GM21786 (cell line): ENCODE data around the gene LITAFD.
"Not testable (repeated sequence)": the region's sequence is repeated elsewhere in the genome, so short reads cannot be mapped to it uniquely, and the experiment has no call there.

ENCODE experiments used
- ATAC-seq: cut with Tn5 transposase; IDR thresholded peaks from one replicate; pipeline ENCODE4 v1.9.1; 2021; ENCODE audit not compliant: unreplicated experiment

Gene LITAFD

GRCh38 chr16:8882041-8882617, at the start of gene LITAFD:
Gene LITAFD, plus strand, starts transcription at chr16:8882351. Its CDS starts 2,005 bp downstream, at chr16:8884356.
- ATAC-seq: no peak

- ATAC-seq: no peak
These were observed 49.4 kb upstream of the LITAFD start for GRCh38 chr16:8832717-8833105.

GRCh38 chr16:8836797-8837196, 45.4 kb upstream of the LITAFD start:
- not testable (repeated sequence) for ATAC-seq

GRCh38 chr16:8837594-8837993, 44.6 kb upstream of the LITAFD start:
- not testable (repeated sequence) for ATAC-seq

DNA sequence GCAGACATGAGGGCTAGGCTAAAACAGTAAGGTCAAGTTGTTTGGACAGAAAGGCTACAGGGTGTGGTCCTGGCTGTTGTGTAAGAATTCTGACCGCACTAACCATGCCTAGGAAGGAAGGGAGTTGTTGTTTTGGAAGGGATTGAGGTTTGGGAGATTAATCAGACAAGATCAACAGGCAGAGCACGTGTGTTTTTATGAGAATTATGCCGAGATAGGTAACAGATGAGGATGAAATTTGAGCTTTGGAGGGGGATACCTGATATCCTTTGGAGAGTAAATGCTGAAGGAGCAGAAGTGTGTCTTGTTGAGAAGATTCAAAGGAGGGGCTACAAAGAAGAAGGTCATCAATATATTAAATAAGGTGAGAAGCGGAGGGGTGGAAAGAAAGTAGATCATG, 40.1 kb upstream of the LITAFD start:
- ATAC-seq: not testable (repeated sequence)

DNA sequence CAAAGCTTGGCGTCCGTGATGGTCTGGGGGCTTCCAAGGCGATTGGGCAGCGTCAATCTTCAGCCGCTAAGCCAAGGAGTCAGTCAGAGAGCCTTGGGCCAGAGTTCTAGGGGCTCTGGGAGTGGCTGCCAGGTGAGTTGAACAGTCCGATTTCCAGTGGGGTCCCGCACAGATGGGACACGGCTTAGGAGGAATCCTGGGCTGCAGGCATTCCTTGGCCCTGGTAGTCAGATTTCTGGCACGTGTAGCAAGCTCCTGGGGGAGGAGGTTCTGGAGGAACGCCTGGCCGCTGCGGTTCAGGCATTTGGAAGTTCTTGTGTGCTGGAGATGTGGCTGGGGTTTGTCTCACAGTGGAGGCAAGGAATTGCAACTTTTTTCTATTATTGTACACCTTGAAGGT, 38.9 kb upstream of the LITAFD start:
- ATAC-seq: not testable (repeated sequence)

DNA sequence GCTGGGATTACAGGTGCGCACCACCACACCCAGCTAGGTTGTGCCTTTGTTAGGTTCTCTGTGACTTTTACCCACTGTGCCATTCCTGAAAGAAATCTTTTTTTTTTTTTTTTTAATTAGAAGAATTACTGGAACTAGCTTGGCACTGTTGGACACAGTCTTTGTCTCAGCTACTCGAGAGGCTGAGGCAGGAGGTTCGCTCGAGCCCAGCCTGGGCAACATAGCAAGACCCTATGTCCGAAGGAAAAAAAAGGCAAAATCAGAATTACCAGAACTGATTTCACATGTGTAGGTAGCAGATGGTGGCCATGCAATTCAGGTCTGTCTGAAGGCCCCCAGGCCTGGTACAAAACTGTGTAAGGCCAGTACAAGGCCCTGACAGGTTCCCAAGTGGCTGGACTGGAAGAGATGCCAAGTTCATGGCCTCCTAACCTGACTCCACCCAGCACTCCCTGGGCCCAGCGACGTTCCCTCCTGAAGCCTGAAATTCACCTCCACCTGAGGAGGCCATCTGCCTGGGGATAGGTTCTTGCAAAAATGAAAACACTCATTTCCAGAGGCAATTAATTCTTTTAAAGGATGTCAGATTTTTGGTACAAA, 36.4 kb upstream of the LITAFD start:
- no peak for ATAC-seq

DNA sequence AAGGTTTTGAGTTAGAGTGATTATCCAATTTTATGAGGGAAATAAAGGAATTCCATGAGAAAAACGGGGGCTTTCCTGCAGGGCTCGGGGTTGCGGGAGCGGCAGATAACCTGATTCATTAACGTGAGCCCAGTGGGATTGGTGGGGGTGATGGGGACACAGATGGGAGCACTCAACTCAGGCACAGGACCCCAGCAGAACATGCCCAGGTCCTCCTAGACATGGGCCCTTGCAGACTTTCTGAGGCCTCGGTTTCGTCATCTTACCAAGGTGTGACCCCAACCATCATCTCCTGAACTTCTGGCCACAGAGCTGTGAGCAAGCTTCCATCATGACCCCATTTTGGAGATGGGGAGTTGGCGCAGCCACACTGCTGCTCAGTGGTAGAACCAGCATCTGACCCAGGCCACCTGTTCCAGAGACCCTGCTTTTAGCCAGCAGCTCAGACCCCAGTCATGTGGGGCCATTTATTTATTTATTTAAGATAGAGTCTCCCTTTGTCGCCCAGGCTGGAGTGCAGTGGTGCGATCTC, 35.7 kb upstream of the LITAFD start:
- ATAC-seq: no peak

GRCh38 chr16:8847145-8847544, 35.0 kb upstream of the LITAFD start:
- no peak for ATAC-seq

DNA sequence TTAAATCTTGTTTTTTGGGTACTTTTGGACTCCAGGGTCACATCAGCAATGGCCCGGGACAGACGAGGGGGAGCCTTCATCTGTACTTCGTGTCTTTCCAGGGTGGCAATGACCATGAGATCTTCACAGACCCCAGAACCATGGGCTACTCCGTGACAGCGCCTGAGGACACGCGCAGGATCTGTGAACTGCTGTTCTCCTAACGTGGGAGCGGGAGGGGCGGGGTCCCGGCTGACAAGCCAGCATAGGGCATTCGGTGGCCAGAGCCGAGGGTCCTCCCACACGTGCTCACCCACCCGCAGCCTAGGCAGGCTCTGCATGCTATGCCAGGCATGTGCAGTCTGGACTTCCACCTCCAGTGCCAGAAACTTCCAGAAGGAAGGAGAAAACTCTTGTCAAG, 34.5 kb upstream of the LITAFD start:
- no peak for ATAC-seq

GRCh38 chr16:8848231-8848938, 33.8 kb upstream of the LITAFD start:
- ATAC-seq: no peak

DNA sequence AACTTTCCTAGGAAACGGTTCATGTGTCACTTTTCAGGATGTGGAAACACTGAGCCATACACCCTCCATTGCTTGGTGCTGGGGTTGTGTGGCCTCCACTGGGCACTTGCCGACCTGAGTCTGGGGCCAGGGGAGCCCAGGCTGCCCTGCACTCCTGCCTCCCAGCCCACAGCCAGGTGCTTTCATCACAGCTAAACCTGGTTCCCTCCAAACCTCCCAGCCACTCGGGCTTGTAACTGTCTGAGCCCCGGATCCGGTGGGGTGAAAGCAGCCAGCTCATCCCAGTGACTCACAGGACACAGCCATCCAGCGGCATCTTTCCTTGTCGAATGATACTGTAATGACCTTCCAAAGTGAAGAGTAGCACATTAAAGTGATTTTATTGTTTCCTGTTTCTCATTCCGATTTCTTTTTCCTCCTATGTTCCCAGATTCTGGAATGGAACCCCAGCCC, 33.2 kb upstream of the LITAFD start:
- no peak for ATAC-seq

DNA sequence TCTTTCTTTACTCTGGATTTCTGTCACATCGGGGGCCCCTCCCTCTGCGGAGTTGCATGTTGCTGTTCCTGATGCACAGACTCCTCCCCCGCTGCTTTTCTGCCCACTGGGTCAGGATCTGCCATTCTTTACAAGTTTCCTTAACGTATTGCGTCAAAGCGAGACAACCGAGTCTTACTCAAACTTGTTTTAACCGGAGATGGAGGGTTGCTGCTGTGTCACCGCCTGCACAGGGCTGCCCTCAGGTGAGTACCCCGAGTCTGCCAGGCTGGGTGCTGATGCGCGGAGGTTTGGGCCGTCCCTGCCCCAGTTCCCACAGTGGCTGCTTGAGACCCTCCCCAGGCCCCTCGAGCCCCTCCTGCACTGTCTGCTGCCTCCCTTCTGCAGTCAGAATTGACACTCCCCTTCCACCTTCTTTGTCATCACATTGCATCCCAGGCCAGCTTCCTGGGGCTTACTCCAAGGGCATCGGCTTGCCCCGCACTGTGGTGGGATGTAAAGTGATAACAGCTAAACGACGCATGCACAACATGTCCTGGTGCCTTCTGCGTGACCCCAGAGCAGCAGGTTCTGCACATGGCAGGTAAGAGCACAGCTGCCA, 32.6 kb upstream of the LITAFD start:
- ATAC-seq: no peak

- no peak for ATAC-seq
These were observed 31.8 kb upstream of the LITAFD start for GRCh38 chr16:8850279-8850885.

GRCh38 chr16:8851761-8852403, 30.3 kb upstream of the LITAFD start:
- no peak for ATAC-seq

- no peak for ATAC-seq
These were observed 29.6 kb upstream of the LITAFD start for GRCh38 chr16:8852534-8852933.

DNA sequence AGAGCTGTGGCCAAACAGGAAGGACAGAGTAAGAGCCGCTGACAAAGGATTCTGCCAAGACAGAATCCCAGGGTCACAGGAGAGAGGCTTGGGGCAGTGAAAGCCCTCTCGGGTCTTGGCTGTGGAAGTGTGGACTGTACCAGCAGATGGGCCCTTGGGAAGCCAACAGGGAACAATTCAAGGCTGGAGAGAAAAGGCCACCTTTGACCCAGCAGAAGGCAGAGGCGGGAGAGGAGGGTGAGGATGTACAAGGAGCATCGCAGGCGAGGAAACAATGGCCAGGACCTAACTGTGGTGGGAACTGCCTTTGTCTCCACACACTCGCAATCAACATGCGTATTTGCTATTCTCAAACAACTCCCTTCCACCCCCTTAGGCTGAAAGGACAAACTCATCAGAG, 29.0 kb upstream of the LITAFD start:
- no peak for ATAC-seq

GRCh38 chr16:8853611-8854010, 28.5 kb upstream of the LITAFD start:
- no peak for ATAC-seq

DNA sequence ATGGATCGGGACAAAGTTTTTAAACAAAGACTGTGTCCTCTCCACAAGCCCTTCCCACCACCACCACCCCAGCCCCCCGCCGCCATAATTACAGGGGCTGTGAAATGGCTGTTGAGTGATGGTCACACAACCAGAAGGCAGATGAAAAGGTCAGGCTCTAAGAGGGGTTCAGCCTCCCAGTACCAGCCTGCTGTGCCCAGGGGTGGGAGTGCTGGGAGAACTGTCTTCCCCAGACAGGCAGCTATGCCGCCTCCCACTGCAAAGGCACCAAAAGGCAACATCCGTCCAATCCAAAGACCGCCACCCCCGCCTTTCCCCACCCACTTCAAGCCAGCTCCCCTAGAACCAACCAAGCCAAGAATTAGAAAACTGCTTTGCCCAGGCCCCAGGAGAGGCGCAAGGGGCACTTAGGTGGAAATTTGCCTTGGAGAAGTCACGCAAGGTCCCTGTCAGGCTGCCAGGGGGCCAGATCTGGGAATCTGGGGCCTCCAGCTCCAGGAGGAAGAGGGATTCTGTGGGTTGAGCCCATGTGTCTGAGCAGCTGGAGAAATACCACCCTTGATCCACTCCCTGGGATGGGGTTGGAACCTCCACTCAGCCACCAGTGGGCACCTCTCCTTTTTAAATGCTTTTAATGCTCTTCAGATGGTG, 27.7 kb upstream of the LITAFD start:
- no peak for ATAC-seq

DNA sequence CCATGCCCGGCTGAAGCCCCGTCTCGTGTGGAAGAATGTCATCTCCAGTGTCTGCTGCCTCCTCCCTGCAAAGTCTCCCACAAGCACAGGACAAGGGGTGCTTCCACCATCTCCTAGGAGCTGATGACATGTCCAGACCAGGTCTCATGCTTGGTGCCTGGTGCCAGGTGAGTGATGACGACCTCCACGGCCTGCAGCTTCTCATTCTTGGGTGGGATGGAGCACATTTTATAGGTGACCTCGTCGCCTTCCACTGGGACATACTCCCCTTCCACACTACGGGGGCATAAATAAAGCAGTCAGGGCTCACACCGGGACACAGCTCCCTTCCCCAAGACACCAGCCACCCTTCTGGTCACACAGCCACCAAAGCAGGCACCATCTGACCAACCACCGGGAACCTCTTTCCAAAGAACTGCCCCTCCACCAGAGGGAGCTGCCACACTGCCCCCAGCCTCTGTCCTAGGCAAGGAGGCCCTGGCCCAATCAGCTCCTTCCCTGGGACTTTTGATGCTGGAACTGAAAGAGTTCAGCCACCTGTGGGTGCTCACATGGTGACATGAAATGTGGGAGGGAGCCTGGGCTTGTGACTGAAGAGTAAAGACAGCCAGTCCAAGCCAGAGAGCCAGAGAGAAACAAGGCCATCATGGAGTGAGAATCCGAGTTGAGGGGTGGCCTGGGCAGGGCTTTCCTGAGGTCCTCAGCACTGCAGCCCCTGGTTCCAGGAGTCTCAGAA, 26.9 kb upstream of the LITAFD start:
- ATAC-seq: no peak
